ENCODE results near the gene KRI1. TPM values are rescaled to one million over a fixed set of nuclear protein-coding genes. Genes with fewer than 3 reads are reported as not detected.

KRI1 gene
- total and polyA plus RNA-seq, 2 of the 8 experiments (the other 6 are each of a cell fraction or from before 2014, with no cell fraction given): 14.2 to 45.2 TPM

DNA sequence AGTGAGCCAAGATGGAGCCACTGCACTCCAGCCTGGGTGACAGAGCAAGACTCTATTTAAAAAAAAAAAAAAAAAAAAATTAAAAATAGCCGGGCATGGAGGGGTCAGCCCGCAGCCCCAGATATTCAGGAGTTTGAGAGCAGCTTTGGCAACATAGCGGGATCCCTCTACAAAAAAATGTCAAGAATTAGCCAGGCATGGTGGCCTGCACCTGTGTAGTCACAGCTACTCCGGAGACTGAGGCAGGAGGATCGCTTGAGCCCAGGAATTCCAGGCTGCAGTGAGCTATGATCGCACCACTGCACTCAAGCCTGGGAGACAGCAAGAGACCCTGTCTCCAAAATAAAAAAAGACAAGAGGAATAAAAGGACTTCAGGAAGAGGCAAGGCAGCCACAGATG, 20.6 kb upstream of the KRI1 start (continued):
- no peak for TF ChIP-seq NANOG (IDR thresholded peaks at IDR 0.05; ENCODE audit: insufficient read depth, low read depth, low read length, poor library complexity, severe bottlenecking)
- no peak for TF ChIP-seq SAP30 (IDR thresholded peaks at IDR 0.05; ENCODE audit: insufficient read depth, insufficient replicate concordance, low read length)
